ENCODE results near the gene OPN3.

Gene OPN3

GRCh38 chr1:241589521-241589920 is 50.6 kb downstream of the OPN3 start:
- DNase-seq (ENCODE audit: low spot score): no peak

- no peak for DNase-seq (ENCODE audit: low spot score)
Observed at GRCh38 chr1:241586905-241587512, 53.2 kb downstream of the OPN3 start.

DNA sequence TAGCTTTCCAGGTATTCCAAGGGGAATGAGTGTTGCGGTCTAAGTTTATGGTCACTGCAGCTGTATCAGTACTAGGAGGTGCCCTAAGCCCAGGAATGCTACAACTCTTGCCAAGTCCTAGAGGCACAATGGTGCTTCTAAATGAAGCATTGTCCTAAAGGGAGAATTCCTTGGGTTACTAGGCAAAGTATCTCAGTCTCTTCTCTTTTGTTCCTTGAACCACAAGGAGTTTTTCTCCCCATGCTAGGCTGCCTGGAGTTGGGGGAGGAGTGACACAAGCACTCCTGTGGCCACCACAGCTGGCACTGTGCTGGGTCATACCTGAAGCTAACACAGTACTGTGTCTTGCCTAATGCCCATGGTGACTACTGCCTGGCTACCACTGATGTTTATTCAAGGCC is 57.2 kb downstream of the OPN3 start:
- no peak for DNase-seq (ENCODE audit: low spot score)

- no peak for DNase-seq (ENCODE audit: low spot score)
Observed at GRCh38 chr1:241579434-241579833, 60.7 kb downstream of the OPN3 start.

GRCh38 chr1:241574154-241574553 is 66.0 kb downstream of the OPN3 start:
- DNase-seq (ENCODE audit: low spot score): no peak

DNA sequence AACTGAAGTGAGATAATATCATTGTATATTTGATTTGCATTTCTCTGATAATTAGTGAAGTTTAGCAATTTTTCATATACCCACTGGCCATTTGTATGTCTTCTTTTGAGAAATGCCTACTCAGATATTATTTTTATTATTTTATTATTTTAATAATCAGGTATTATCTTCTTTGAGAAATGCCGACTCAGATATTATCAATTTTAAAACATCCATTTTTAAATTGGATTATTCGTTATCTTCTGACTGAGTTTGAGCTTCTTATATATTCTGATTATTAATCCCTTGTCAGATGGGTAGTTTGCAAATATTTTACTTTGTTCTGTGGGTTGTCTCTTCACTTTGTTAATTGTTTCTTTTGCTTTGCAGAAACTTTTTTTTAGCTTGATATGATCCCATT is 70.3 kb downstream of the OPN3 start:
- DNase-seq (ENCODE audit: low spot score): no peak

- DNase-seq (ENCODE audit: low spot score): no peak
Observed at GRCh38 chr1:241560849-241561187, 79.4 kb downstream of the OPN3 start.

- peak; percentile 9 for DNase-seq (ENCODE audit: low spot score)
Observed at GRCh38 chr1:241560146-241560848, 79.9 kb downstream of the OPN3 start.

GRCh38 chr1:241557551-241558193 is 82.5 kb downstream of the OPN3 start:
- no peak for DNase-seq (ENCODE audit: low spot score)

- no peak for DNase-seq (ENCODE audit: low spot score)
Observed at GRCh38 chr1:241557031-241557430, 83.1 kb downstream of the OPN3 start.

- DNase-seq (ENCODE audit: low spot score): no peak
Observed at GRCh38 chr1:241555526-241555925, 84.6 kb downstream of the OPN3 start.

DNA sequence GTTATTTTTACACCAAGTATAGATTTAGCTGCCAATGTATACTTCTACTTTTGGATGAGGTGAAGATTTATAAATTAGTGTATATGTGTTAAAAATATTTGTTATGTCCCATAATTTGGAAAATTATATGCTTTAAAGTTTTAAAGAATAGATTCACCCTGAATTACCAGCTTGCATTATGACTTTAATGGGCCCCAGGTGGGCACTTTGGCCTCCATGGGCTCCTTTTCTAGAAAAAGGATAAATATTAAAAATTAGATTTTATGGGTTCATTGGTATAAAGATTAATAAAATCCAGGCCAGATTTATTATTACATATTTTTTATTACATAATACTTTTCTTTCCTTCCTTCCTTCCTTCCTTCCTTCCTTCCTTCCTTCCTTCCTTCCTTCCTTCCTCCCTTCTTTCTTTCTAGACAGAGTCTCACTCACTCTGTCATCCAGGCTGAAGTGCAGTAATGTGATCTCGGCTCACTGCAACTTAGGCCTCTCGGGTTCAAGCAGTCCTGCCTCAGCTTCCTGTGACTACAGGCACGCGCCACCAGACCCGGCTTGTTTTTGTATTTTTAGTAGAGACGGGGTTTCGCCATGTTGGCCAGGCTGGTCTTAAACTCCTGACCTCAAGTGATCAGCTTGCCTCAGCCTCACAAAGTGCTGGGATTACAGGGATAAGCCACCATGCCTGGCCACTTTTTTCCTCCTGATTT is 86.1 kb downstream of the OPN3 start:
- DNase-seq (ENCODE audit: low spot score): no peak

DNA sequence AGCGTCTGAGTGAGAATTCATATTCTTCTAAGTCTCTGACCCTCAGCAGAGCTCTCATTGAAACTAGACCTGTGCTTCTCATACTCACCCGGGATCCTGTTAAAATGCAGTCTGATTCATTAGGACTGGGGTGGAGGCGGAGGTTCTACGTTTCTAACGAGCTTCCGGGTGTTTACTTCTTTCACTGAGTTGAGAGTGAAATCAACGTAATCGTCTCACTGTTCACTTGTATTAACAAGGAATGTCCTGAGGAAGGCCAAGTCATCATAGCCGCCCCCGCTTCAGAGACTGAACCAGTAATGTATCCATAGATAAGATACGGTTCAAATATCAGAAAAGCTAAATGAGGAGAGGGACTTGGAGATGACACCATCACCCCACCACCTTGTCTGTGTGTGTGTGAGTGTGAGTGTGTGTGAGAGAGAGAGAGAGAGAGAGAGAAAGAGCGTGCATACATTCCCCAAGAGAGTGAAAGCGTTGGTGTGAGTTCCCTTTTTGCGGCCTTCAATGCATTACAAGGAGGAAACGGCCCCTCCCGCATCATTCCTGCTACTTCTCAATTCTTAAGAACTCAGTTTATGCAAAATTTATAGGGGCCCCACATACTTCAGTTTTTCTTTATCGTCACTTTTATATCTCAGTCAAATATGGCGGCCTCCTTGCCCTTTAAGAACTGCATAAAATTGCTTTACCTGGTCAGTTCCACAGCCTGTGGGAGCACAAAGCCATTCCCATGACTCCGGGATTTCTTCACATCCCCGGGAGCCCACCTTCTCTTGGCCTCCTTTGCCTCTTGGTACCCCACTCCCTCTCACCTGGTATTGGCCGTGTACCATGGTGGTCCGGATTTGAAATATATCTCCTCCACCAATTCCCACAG is 88.2 kb downstream of the OPN3 start:
- no peak for DNase-seq (ENCODE audit: low spot score)

- no peak for DNase-seq (ENCODE audit: low spot score)
Observed at GRCh38 chr1:241550318-241550717, 89.9 kb downstream of the OPN3 start.

GRCh38 chr1:241548008-241548407 is 92.2 kb downstream of the OPN3 start:
- no peak for DNase-seq (ENCODE audit: low spot score)

All from HuH-7 (cell line).